GM19452 (cell line): Measurements from ENCODE around the gene PODXL2.

ENCODE experiments used
- ATAC-seq: cut with Tn5 transposase; IDR thresholded peaks from one replicate; pipeline ENCODE4 v1.9.1; 2021; ENCODE audit not compliant: unreplicated experiment

PODXL2 gene, protein sequence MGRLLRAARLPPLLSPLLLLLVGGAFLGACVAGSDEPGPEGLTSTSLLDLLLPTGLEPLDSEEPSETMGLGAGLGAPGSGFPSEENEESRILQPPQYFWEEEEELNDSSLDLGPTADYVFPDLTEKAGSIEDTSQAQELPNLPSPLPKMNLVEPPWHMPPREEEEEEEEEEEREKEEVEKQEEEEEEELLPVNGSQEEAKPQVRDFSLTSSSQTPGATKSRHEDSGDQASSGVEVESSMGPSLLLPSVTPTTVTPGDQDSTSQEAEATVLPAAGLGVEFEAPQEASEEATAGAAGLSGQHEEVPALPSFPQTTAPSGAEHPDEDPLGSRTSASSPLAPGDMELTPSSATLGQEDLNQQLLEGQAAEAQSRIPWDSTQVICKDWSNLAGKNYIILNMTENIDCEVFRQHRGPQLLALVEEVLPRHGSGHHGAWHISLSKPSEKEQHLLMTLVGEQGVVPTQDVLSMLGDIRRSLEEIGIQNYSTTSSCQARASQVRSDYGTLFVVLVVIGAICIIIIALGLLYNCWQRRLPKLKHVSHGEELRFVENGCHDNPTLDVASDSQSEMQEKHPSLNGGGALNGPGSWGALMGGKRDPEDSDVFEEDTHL

DNA sequence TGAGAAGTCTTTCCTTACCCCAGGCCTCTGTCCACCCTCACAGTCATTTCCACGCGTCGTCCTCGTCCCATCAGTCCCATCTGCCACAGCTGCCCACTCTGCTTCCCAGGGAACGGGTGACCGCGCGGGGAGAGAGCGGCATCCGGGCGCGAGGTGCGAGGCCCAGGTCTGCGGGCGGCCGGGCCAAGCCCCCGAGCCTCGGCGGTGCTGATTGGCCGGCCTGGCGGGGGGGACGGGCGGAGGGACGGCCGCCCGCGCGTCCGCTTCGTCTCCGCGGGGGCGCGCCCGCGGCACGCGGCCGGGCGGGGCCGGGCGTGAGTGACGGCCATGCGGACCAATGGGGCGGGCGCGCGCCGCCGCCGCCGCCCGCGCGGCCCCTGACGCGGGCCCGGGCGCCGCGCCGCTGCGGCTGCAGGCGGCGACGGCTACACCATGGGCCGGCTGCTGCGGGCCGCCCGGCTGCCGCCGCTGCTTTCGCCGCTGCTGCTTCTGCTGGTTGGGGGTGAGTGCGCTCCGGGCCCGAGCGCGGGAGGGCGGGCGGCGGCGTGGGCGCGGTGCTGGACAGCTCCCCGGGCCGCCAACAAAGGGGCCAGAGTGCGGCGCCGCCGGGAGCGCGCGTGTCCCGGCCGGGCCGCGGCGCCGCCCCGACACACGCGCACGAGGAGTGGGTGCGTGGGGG is at the start of gene PODXL2:
TSS of gene PODXL2 (plus strand) at position 398 of the 679 bp plus-strand sequence. CDS start at position 433, 35 bp downstream.
- no peak for ATAC-seq

- no peak for ATAC-seq
These were observed 48.5 kb upstream of the PODXL2 start for GRCh38 chr3:127580327-127581060.

- no peak for ATAC-seq
These were observed 44.3 kb upstream of the PODXL2 start for GRCh38 chr3:127584734-127585133.

- ATAC-seq: no peak
These were observed 43.7 kb upstream of the PODXL2 start for GRCh38 chr3:127585163-127585812.

DNA sequence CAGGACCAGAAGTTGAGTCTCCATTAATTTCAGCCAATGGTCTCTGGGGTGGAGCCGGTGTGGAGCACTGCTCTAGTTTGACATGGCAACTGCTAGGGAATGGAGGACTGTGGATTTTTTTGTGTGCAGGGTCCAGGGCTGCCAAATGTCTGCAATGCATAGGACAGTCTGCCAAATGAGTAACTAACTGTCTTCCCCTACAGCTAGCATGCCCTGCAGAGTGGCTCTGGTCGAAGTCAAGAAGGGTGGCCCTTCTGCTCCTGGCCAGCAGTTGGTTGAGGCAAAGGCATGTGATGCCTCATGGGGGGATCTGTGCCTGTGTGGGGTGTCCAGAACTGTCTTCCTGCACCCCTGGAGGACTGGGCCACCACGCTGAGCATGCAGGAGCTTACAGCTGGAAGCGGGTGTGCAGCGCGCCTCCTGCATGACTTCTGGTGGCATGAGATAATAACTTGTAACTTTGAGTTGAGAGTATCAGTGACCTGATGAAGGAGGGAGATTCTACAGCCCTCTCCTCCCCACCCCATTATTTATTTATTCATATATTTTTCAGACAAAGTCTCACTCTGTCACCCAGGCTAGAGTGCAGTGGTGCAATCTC is 43.1 kb upstream of the PODXL2 start:
- ATAC-seq: no peak

DNA sequence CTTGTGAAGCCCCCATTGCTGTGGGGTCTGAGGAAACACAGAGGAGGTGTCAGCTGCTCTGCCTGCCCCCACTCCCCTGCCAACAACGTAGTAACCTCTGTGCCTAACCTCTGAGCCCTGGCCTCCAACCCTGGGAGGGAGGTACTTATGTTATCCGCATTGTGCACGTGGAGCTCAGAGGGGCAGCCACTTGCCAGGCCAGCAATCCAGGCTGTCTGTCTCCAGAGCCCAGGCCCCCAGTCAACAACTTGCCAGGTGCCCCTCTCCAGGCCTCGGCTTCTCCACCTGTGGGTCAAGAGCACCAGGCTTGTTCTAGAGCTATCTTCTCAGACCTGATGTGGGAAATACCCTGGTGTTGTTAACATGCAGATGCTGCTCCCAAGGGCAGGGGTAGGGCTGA is 41.1 kb upstream of the PODXL2 start:
- ATAC-seq: no peak

DNA sequence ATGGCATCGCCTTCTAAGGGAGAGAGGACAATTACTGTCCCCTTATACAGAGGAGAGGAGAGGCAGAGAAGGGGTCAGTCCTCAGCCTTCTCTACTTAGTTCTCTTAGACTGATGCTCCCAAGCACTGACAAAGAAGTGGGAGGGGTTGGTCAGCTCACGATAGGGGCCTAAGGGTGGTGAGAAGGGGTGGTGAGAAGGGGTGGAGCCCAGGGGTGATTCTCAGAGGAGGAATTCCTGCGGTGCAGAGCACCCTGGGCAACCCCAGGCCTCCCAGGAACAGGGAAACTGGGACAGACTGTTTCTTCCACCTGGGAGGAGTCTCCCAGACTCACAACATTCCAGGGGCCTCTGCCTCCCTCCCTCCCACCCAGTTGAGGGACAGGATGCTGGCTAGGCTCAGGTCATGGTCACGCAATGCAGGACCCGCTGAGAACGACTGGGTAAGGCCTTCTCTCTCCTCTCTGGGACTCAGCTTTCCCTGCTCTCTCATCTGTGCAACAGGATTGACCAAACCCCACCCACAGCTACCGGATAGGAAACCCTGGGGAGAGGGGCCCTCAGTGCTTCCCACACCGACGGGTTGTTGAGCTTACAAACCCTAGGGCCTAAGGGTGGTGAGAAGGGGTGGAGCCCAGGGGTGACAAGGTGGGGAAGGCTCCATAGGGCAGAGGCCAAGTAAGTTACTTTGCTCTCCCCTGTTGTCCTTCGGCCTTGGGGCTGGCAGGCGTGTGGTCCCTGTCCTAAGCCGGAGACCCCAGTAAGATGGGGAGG is 40.0 kb upstream of the PODXL2 start:
- no peak for ATAC-seq

GRCh38 chr3:127589600-127590281 is 39.2 kb upstream of the PODXL2 start:
- ATAC-seq: peak; percentile 12

GRCh38 chr3:127590282-127590592 is 38.7 kb upstream of the PODXL2 start:
- peak; percentile 42 for ATAC-seq

GRCh38 chr3:127590593-127591465 is 38.2 kb upstream of the PODXL2 start, which contains the start of gene TPRA1:
Gene TPRA1 (minus strand): TSS chr3:127590733. CDS start chr3:127580146, 10,587 bp downstream.
- ATAC-seq: peak; percentile 75

GRCh38 chr3:127593178-127593577 is 35.8 kb upstream of the PODXL2 start:
- no peak for ATAC-seq

DNA sequence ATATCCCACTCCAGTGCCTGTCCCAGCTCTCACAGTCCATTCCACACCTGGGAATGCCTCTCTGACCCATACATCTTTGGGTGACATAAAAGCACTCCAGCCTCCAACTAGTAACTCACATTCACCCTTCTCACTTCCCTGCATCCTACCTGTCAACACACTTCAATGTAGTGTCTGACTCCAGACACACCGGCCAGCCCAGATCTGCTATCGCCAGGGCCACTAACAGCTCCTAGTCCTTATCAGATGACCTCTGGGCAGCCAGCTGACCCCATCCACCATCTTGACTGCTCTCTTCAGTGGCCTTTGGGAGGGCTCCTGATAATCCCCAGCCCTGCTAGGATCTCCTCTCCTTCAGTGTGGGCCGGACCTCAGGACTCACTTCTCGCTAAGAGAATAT is 33.7 kb upstream of the PODXL2 start:
- ATAC-seq: no peak

DNA sequence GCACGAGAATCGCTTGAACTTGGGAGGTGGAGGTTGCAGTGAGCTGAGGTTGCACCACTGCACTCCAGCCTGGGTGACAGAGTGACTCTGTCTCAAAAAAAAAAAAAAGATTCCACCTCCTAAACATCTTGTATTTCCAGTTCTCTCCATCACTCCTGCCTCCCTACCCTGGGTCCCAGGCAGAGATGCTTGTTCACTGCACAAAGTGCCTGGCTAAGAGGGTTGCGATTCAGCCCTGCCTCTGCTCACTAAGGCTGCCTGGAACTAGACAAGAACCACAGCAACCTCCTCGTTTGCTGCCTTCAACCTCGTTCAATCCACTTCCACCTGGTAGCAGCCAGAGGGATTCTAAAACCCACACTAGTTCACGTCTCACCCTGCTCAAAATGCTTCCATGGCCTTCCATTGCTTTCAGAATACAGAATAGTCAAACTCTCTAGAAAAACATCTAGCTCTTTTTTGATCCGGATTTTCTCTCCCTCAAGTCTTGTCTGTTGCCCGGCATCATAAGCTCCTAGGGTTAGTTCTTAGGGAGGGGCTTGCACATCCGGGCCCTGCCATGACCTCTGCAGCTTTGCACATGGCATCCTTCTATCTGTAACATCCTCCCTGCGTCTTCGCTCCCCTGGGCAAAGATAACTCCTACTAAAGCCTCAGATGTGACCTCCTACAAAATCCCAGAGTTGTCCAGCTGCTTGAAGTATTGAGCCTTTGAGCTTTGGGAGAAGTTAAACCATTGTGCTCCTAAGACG is 31.8 kb upstream of the PODXL2 start:
- no peak for ATAC-seq

- ATAC-seq: no peak
These were observed 30.0 kb upstream of the PODXL2 start for GRCh38 chr3:127598841-127599570.

GRCh38 chr3:127600749-127601456 is 28.1 kb upstream of the PODXL2 start:
- no peak for ATAC-seq

DNA sequence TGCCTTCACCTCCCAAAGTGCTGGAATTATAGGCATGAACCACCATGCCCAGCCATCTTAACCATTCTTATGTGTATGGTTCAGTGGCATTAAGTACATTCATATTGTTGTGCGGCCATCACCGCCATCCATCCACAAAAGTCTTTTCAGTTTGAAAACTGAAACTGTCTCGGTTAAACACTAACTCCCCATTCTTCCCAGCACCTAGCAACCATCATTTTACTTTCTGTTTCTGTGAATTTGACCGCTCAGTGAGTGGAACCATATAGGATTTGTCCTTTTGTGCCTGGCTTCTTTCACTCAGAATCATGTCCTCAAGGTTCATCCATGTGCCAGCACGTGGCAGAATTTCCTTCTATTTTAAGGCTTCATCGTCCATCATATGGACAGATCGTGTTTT is 24.9 kb upstream of the PODXL2 start:
- no peak for ATAC-seq
